Mammary epithelial cell (primary cell): ENCODE measurements around the gene CRKL.

Experiments
- EZH2 ChIP-seq: IDR thresholded peaks from 2 replicates; pipeline ENCODE4 v1.6.1; 2012; ENCODE audit warnings: low read length, inconsistent platforms, borderline replicate concordance
- TF ChIP-seq, protein P1 (sequence below), 2 donors: IDR thresholded peaks in 1 of 2; conservative IDR thresholded peaks in 1 of 2; 2 replicates each; pipeline ENCODE4 v1.5.1; 2011 to 2012; ENCODE audit warnings: inconsistent platforms in 2 of 2, low read length in 2 of 2, mild to moderate bottlenecking in 2 of 2, control low read depth in 1 of 2, low read depth in 1 of 2; ENCODE audit not compliant: insufficient read depth in 1 of 2; ENCODE audit errors: extremely low read depth in 1 of 2

DNA sequence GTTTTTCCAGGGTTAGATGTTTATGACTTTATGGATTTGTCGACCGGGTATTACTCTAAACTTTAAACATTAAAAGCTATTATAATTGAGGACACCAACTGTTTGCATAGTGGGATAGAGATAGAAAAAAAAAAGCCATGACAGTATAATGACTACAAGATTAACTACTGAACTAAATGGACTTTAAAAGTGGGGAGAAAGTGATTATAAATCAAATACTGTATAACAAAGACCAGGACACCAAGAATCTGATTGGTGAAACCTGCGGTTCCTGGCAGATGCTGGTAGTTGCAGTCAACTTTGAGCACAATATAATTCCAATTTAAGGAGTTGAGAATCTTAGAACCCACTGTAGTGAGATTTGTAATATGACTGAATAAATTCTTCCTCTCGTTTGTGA, 2.5 kb downstream of the CRKL start:
- TF ChIP-seq, protein P1, sequence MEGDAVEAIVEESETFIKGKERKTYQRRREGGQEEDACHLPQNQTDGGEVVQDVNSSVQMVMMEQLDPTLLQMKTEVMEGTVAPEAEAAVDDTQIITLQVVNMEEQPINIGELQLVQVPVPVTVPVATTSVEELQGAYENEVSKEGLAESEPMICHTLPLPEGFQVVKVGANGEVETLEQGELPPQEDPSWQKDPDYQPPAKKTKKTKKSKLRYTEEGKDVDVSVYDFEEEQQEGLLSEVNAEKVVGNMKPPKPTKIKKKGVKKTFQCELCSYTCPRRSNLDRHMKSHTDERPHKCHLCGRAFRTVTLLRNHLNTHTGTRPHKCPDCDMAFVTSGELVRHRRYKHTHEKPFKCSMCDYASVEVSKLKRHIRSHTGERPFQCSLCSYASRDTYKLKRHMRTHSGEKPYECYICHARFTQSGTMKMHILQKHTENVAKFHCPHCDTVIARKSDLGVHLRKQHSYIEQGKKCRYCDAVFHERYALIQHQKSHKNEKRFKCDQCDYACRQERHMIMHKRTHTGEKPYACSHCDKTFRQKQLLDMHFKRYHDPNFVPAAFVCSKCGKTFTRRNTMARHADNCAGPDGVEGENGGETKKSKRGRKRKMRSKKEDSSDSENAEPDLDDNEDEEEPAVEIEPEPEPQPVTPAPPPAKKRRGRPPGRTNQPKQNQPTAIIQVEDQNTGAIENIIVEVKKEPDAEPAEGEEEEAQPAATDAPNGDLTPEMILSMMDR (conservative IDR thresholded peaks at IDR 0.05 in 1 of 2, IDR thresholded peaks at IDR 0.05 in 1 of 2; ENCODE audit: extremely low read depth in 1 of 2, insufficient read depth in 1 of 2, low read depth in 1 of 2, low read length in 2 of 2) = no peak
- TF ChIP-seq EZH2 = no peak
